ENCODE data around the gene ZC3H10. TPM values are rescaled to one million over a fixed set of nuclear protein-coding genes. Genes with fewer than 3 reads are reported as not detected.
"Not testable (repeated sequence)": the region's sequence is repeated elsewhere in the genome, so short reads cannot be mapped to it uniquely, and the experiment has no call there.

ZC3H10 gene
- total RNA-seq, 3 donors from 2014 or later: 5.0 to 11.8 (median 5.4) TPM

- DNase-seq: no peak
- intact Hi-C loops (cut with DNase I, micrococcal nuclease): no loop called here
- TF ChIP-seq, protein P1, sequence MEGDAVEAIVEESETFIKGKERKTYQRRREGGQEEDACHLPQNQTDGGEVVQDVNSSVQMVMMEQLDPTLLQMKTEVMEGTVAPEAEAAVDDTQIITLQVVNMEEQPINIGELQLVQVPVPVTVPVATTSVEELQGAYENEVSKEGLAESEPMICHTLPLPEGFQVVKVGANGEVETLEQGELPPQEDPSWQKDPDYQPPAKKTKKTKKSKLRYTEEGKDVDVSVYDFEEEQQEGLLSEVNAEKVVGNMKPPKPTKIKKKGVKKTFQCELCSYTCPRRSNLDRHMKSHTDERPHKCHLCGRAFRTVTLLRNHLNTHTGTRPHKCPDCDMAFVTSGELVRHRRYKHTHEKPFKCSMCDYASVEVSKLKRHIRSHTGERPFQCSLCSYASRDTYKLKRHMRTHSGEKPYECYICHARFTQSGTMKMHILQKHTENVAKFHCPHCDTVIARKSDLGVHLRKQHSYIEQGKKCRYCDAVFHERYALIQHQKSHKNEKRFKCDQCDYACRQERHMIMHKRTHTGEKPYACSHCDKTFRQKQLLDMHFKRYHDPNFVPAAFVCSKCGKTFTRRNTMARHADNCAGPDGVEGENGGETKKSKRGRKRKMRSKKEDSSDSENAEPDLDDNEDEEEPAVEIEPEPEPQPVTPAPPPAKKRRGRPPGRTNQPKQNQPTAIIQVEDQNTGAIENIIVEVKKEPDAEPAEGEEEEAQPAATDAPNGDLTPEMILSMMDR (IDR thresholded peaks at IDR 0.05): no peak
- Histone ChIP-seq H3K4me1 (ENCODE audit: low read depth) (peaks cover 21% of the 10 kb centered on the region), H3K36me3 (ENCODE audit: low read depth) (peaks cover 8% of the 10 kb centered on the region), H3K4me3 (no peak overlapping the region), H3K9me3 (no peaks in the 10 kb centered on the region)
- ATAC-seq: no peak
These were observed 10.8 kb upstream of the ZC3H10 start for GRCh38 chr12:56107242-56107641.

DNA sequence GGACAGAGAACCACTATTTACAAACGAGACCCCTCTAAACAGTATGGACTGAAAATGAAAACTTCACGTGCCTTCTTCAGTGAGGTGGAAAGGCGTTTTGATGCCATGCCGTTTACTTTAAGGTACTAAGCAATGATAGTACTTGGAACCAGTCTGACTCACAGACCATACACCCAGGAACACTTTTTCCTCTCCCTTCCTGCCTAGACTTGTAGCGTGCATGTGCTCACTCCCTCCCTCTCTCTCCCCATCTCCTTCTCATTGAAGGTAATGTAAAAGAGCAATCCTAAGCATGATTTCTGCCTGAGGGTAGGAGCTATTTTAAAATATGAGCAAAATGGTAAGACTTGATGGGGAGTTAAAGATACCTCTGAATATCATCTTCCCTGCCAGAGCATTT lies 7.5 kb upstream of the ZC3H10 start:
- H3K4me1 ChIP-seq (ENCODE audit: low read depth): peaks cover 8% of the 10 kb centered on the region
- intact Hi-C loops (cut with DNase I, micrococcal nuclease): no loop called here
- TF ChIP-seq, protein P1 (IDR thresholded peaks at IDR 0.05): no peak
- DNase-seq (no peak), ATAC-seq (no peak)
- no peaks in the 10 kb centered on the region for H3K9me3 ChIP-seq
- H3K4me3 ChIP-seq: no peak overlapping the region
- peaks cover 8% of the 10 kb centered on the region for H3K36me3 ChIP-seq (ENCODE audit: low read depth)

- ATAC-seq (no peak), DNase-seq (no peak)
- TF ChIP-seq, protein P1 (IDR thresholded peaks at IDR 0.05): no peak
- peaks cover 12% of the 10 kb centered on the region for H3K36me3 ChIP-seq (ENCODE audit: low read depth)
- H3K4me3 ChIP-seq: no peak overlapping the region
- no peaks in the 10 kb centered on the region for H3K9me3 ChIP-seq
- intact Hi-C loops (cut with DNase I, micrococcal nuclease): no loop called here
- peaks cover 5% of the 10 kb centered on the region for H3K4me1 ChIP-seq (ENCODE audit: low read depth)
These were observed 4.0 kb upstream of the ZC3H10 start for GRCh38 chr12:56114084-56114483.

GRCh38 chr12:56115329-56115728 lies 2.7 kb upstream of the ZC3H10 start:
- no peak for ATAC-seq
- DNase-seq: peak in 1 of 3 donors; percentile 47
- Histone ChIP-seq H3K36me3 (ENCODE audit: low read depth) (peaks cover 10% of the 10 kb centered on the region), H3K4me1 (ENCODE audit: low read depth) (peaks cover 16% of the 10 kb centered on the region), H3K9me3 (no peaks in the 10 kb centered on the region), H3K4me3 (no peak overlapping the region)
- TF ChIP-seq, protein P1 (IDR thresholded peaks at IDR 0.05): no peak
- intact Hi-C loops (cut with DNase I, micrococcal nuclease): no loop called here

DNA sequence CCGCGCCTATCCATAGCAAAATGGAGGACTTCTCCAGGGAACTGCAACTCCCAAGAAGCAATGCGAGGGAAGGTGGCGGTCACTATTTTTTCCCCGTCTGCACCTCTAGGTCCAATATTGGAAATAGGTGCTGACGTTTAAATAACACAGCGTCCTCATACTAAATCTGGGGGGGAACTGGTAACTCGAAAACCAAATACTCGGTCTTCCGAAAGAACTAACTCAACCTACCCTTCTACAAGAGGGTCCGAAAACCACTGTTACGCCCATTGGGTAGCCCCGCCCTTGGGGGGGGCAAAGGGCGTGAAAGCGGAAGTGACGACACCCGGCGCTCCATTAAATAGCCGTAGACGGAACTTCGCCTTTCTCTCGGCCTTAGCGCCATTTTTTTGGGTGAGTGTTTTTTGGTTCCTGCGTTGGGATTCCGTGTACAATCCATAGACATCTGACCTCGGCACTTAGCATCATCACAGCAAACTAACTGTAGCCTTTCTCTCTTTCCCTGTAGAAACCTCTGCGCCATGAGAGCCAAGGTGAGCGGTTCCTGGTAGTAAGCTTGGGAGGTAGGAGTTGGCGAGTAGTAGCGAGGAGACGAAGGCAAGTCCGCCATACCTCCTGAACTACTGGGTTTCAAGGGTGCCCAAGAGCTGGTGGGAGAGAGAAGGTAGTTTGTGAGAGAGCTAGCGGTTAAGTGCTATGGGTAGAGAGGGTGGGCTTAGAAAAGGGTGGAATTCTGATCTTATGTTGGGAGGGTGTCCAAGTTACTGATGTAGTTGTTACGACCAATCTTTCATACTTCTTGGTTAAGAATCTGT lies 1.6 kb upstream of the ZC3H10 start, which contains the start of gene RPL41:
RPL41 (plus strand) TSS at position 367 of the 815 bp plus-strand sequence.
- intact Hi-C loops (cut with DNase I, micrococcal nuclease): no loop called here
- Histone ChIP-seq H3K9me3 (no peaks in the 10 kb centered on the region), H3K4me3 (peak within 1 kb of the TSS; percentile 35), H3K4me1 (ENCODE audit: low read depth) (peaks cover 16% of the 10 kb centered on the region), H3K36me3 (ENCODE audit: low read depth) (peaks cover 4% of the 10 kb centered on the region)
- TF ChIP-seq, protein P1 (IDR thresholded peaks at IDR 0.05): no peak
- DNase-seq: peak; percentile 96 to 99 (median 96)
- peak; percentile 74 for ATAC-seq

GRCh38 chr12:56117082-56117706 lies 872 bp upstream of the ZC3H10 start:
- intact Hi-C loops (cut with DNase I, micrococcal nuclease); DNase-seq; ATAC-seq; H3K9me3 ChIP-seq; H3K36me3 ChIP-seq (ENCODE audit: low read depth): not testable (repeated sequence)
- Histone ChIP-seq H3K4me1 (ENCODE audit: low read depth) (peaks cover 16% of the 10 kb centered on the region), H3K4me3 (peak overlapping the region; percentile 35)

Measured in mucosa of descending colon (tissue), 3 donors.